C4-2B (cell line): Measurements from ENCODE around the gene ABAT.

ENCODE experiments used
- CTCF ChIP-seq: fragments of 450-650 bp; conservative IDR thresholded peaks from 2 replicates; pipeline ENCODE4 v1.5.1; 2017; ENCODE audit warnings: mild to moderate bottlenecking
- ZFX ChIP-seq: fragments of 450-650 bp; IDR thresholded peaks from 2 replicates; pipeline ENCODE4 v1.6.1; 2017

DNA sequence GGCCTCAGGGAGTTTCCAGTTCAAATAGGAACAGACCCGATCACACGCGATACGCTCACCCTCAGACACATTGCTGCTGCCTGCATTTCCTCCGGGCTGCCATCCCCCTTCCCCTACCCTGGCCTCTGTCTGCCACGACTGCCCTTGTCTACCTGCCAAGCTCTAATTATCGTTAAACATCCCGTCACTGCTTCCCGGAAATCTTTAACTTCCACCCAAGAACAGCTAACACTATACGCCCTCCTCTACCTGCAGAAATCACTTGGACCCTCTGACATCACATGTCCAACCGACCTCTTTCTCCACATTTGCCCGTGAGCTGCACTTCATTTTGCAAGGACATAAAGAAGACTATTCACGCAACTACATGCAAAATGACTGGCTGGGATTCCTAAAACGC lies 40.4 kb downstream of the ABAT start:
- TF ChIP-seq CTCF (no peak), ZFX (no peak)
